Cardiac muscle cell (in vitro differentiated cells and primary cell): ENCODE measurements around the gene LEFTY2. TPM values are rescaled to one million over a fixed set of nuclear protein-coding genes. Genes with fewer than 3 reads are reported as not detected.

Source experiments
- DNase-seq, 2 donors: peaks; one replicate each; pipeline versions ENCODE4 v3.0.0 to v3.0.0-alpha.2; 2010 to 2017; ENCODE audit warnings: low read depth in 1 of 2, low spot score in 1 of 2
- H3K27ac ChIP-seq: fragments of 200-600 bp; sonication (generic); 2 replicates; pipeline ENCODE4 v1.5.1; 2016
- H3K27me3 ChIP-seq: fragments of 200-600 bp; sonication (generic); 2 replicates; pipeline ENCODE4 v1.6.0; 2016; ENCODE audit warnings: control low read depth
- H3K36me3 ChIP-seq: fragments of 200-600 bp; sonication (generic); 2 replicates; pipeline ENCODE4 v1.5.1; 2016; ENCODE audit warnings: control low read depth
- H3K4me1 ChIP-seq: fragments of 200-600 bp; sonication (generic); 2 replicates; pipeline ENCODE4 v1.8.1; 2017; ENCODE audit warnings: low read depth, mild to moderate bottlenecking, mixed run types
- H3K4me3 ChIP-seq: fragments of 200-600 bp; sonication (generic); 2 replicates; pipeline ENCODE4 v1.5.1; 2016; ENCODE audit warnings: mild to moderate bottlenecking
- H3K9me3 ChIP-seq: fragments of 200-600 bp; sonication (generic); 2 replicates; pipeline ENCODE4 v1.5.1; 2017; ENCODE audit warnings: low read depth, mild to moderate bottlenecking, control low read depth
- CTCF ChIP-seq: IDR thresholded peaks from 2 replicates; pipeline ENCODE4 v1.5.1; 2012; ENCODE audit warnings: low read depth, mild to moderate bottlenecking, low read length
- polyA plus RNA-seq: library from polyadenylated mRNA; unstranded; fragments of >200 nt; fragmentation: Nextera tagmentation; extraction: Ambion mirVana; gene quantifications from 2 replicates; pipeline ENCODE4 v1.2.1, GENCODE V29; 2016
- total RNA-seq: library from RNA; depleted of rRNA; stranded (reverse); fragments of >200 nt; gene quantifications from 2 replicates; pipeline ENCODE4 v1.2.3, GENCODE V29; 2016

Gene LEFTY2
- total and polyA plus RNA-seq, 2 experiments from 2014 or later = 4.0 to 9.0 TPM

DNA sequence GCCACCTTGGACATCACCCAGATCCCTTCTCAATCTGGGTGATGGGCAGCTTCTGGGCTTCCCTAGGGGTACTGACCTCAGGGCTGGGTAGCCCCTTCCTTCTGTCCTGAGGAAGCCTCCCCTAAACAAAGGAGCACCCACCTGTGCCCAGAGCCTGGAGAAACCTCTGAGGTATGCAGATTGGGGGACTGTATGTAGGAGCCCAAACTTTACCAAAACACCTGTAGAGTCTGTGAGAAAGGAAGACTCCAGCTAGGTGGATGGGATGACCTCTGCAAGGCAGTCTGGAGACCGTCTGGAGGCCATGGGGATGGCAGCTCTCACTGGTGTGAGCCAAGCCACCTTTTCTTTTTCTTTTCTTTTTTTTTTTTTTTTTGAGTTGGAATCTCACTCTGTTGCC lies 13.7 kb upstream of the LEFTY2 start:
- TF ChIP-seq CTCF = no peak
- Histone ChIP-seq H3K9me3 (no peaks in the 10 kb centered on the region), H3K27ac (no peak overlapping the region), H3K4me1 (no peaks in the 10 kb centered on the region), H3K4me3 (no peak overlapping the region), H3K36me3 (no peaks in the 10 kb centered on the region), H3K27me3 (no peaks in the 10 kb centered on the region)
- no peak for DNase-seq

DNA sequence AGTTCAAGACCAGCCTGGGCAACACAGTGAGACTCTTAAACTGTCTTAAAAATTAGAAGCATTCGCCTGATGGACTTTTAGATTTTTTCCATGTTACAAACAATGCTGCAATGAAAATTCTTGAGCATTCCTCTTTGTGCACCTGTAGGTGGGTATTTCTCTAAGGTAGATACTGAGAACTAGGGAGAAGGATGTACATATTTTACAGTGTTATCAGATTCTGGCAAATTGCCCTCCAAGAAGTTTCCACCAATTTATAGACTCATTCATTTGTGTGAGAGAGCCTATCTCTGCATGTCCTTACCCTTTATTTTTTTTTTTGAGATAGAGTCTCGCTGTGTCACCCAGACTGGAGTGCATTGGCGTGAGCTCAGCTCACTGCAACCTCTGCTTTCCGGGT lies 12.3 kb upstream of the LEFTY2 start:
- no peaks in the 10 kb centered on the region for H3K36me3 ChIP-seq
- H3K27me3 ChIP-seq = no peaks in the 10 kb centered on the region
- H3K27ac ChIP-seq = no peak overlapping the region
- TF ChIP-seq CTCF = no peak
- DNase-seq = no peak
- H3K4me1 ChIP-seq = peaks cover 3% of the 10 kb centered on the region
- H3K4me3 ChIP-seq = no peak overlapping the region
- H3K9me3 ChIP-seq = no peaks in the 10 kb centered on the region

DNA sequence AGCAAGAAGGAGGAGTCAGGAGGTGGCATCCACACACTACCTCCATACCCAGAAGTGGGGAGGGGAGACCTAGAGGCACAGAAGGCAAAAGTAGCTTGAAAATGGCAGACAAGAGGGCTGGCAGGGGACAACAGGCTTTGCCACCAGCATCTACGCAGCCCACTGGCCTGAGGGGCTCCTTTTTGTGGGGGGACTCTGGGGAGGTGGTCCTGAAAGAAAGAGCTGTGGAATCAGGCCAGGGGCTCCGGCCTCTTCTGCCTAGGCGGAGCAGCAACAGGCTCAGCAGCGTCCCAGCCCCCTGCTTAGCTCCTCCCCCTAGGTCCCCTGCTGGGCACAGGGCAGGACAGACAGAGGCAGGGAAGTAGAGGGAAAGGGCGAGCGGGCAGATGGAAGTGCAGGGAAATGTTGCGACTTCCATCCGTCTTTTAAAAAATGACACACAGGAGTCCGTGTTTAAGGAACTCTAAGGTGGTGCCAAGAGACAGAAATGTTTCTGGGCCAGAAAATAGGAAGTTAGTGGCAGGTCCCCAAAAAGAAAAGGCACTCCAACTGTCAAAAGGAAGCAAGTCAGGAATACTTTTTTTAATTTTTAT lies 10.0 kb upstream of the LEFTY2 start:
- Histone ChIP-seq H3K4me3 (no peak overlapping the region), H3K27me3 (no peaks in the 10 kb centered on the region), H3K27ac (no peak overlapping the region), H3K4me1 (peaks cover 3% of the 10 kb centered on the region), H3K9me3 (no peaks in the 10 kb centered on the region), H3K36me3 (no peaks in the 10 kb centered on the region)
- no peak for DNase-seq
- TF ChIP-seq CTCF = no peak

DNA sequence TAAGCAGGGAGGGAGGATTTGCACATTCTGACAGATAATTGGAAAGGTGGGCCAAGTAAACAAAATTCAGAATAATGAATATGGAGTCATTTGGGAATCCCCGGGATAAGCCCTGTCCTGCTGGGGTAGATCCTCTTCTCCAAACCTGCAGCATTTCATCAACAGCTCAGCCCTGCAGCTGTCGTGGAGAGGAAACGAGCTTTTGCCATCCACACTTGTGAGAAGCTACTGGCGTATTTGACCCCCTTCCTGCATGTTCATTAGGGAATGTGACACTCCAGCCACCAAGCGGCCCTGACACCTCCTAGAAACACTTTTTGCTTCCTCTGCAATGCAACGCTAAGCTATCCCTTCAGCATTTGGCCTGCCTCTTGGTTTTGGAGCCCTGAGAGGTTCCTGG lies 8.0 kb upstream of the LEFTY2 start:
- H3K27me3 ChIP-seq = no peaks in the 10 kb centered on the region
- H3K4me3 ChIP-seq = no peak overlapping the region
- no peak for TF ChIP-seq CTCF
- H3K36me3 ChIP-seq = no peaks in the 10 kb centered on the region
- no peak for DNase-seq
- no peaks in the 10 kb centered on the region for H3K9me3 ChIP-seq
- H3K4me1 ChIP-seq = peaks cover 3% of the 10 kb centered on the region
- no peak overlapping the region for H3K27ac ChIP-seq

GRCh38 chr1:225946803-225947202 lies 5.8 kb upstream of the LEFTY2 start:
- no peak for DNase-seq
- no peaks in the 10 kb centered on the region for H3K9me3 ChIP-seq
- peaks cover 5% of the 10 kb centered on the region for H3K4me1 ChIP-seq
- H3K27ac ChIP-seq = no peak overlapping the region
- H3K27me3 ChIP-seq = no peaks in the 10 kb centered on the region
- H3K4me3 ChIP-seq = no peak overlapping the region
- TF ChIP-seq CTCF = no peak
- no peaks in the 10 kb centered on the region for H3K36me3 ChIP-seq
